Naive thymus-derived CD4-positive, alpha-beta T cell (primary cell): ENCODE measurements around the gene SSMEM1. TPM values are rescaled to one million over a fixed set of nuclear protein-coding genes. Genes with fewer than 3 reads are reported as not detected.
A peak's percentile ranks its signal among the peaks of the same experiment; 100 is the strongest.

ENCODE experiments used
- ATAC-seq: fragments of 150-1000 bp; cut with Tn5 transposase; 2 replicates; pipeline ENCODE4 v1.10.0; 2021; ENCODE audit warnings: mild to moderate bottlenecking, moderate library complexity
- CTCF ChIA-PET: fragments of 350-600 bp; sonication (Branson Sonifier 250); formaldehyde crosslinking; loops from one replicate; lab custom pipeline; 2021; ENCODE audit warnings: antibody characterized with exemption; lab: Charles Lee
- POLR2A ChIA-PET: fragments of 350-600 bp; sonication (Branson Sonifier 250); formaldehyde crosslinking; loops from one replicate; lab custom pipeline; 2021; ENCODE audit warnings: antibody characterized with exemption, inconsistent platforms; lab: Charles Lee
- DNase-seq, 9 donors: peaks; one replicate each; pipeline versions ENCODE4 v3.0.0 to v3.0.0-alpha.2; 2020 to 2022; ENCODE audit warnings: mixed read lengths in 1 of 9
- H3K27ac ChIP-seq: one replicate; pipeline ENCODE4 v1.7.0; 2013; ENCODE audit warnings: mild to moderate bottlenecking, low read depth, low read length, moderate library complexity
- H3K27me3 ChIP-seq, 2 donors: one replicate each; pipeline ENCODE4 v1.7.0; 2013; ENCODE audit warnings: low read length in 2 of 2, mild to moderate bottlenecking in 2 of 2, moderate library complexity in 2 of 2; ENCODE audit not compliant: control insufficient read depth in 2 of 2, insufficient read depth in 2 of 2
- H3K36me3 ChIP-seq, 3 experiments: 1 replicate in 2 of 3; 2 replicates in 1 of 3; pipeline ENCODE4 v1.7.0; 2013; ENCODE audit warnings: low read length in 3 of 3, mild to moderate bottlenecking in 3 of 3, moderate library complexity in 1 of 3; ENCODE audit not compliant: insufficient read depth in 3 of 3, control insufficient read depth in 2 of 3
- H3K4me1 ChIP-seq, 2 donors: one replicate each; pipeline ENCODE4 v1.7.0; 2013; ENCODE audit warnings: low read length in 2 of 2, mild to moderate bottlenecking in 2 of 2, moderate library complexity in 1 of 2; ENCODE audit not compliant: control insufficient read depth in 2 of 2, insufficient read depth in 2 of 2
- H3K4me3 ChIP-seq: 2 replicates; pipeline ENCODE4 v1.7.0; 2013; ENCODE audit warnings: mild to moderate bottlenecking, low read length
- H3K9me3 ChIP-seq, 3 experiments: 1 replicate in 2 of 3; 2 replicates in 1 of 3; pipeline ENCODE4 v1.7.0; 2013; ENCODE audit warnings: low read length in 3 of 3; ENCODE audit not compliant: control insufficient read depth in 2 of 3
- H3K27ac Mint-ChIP-seq, 9 donors: one replicate each; pipeline ENCODE4 v1.8.0; 2020 to 2022; ENCODE audit warnings: mixed read lengths in 9 of 9, mild to moderate bottlenecking in 8 of 9, moderate library complexity in 5 of 9, inconsistent platforms in 2 of 9
- H3K27me3 Mint-ChIP-seq, 5 donors: one replicate each; pipeline ENCODE4 v1.8.0; 2021 to 2022; ENCODE audit warnings: mixed read lengths in 5 of 5, mild to moderate bottlenecking in 1 of 5
- H3K36me3 Mint-ChIP-seq, 5 donors: one replicate each; pipeline ENCODE4 v1.8.0; 2020 to 2022; ENCODE audit warnings: mixed read lengths in 5 of 5, mild to moderate bottlenecking in 3 of 5, inconsistent platforms in 1 of 5
- H3K4me1 Mint-ChIP-seq, 7 donors: one replicate each; pipeline ENCODE4 v1.8.0; 2020 to 2022; ENCODE audit warnings: mixed read lengths in 7 of 7, mild to moderate bottlenecking in 3 of 7, inconsistent platforms in 1 of 7
- H3K4me3 Mint-ChIP-seq, 10 donors: one replicate each; pipeline ENCODE4 v1.8.0; 2020 to 2022; ENCODE audit warnings: mild to moderate bottlenecking in 10 of 10, mixed read lengths in 10 of 10, moderate library complexity in 6 of 10, inconsistent platforms in 2 of 10
- H3K9me3 Mint-ChIP-seq, 11 donors: one replicate each; pipeline ENCODE4 v1.8.0; 2020 to 2022; ENCODE audit warnings: mixed read lengths in 11 of 11, mild to moderate bottlenecking in 4 of 11, inconsistent platforms in 1 of 11, moderate library complexity in 1 of 11
- intact Hi-C, 2 donors: fragments of 100-400 bp; cut with micrococcal nuclease; formaldehyde crosslinking; loops; one replicate each; pipeline ENCODE4 v1.15.1; 2023
- polyA plus RNA-seq, 2 donors: library from polyadenylated mRNA; unstranded; fragments of 300-500 nt; fragmentation: Illumina TruSeq; gene quantifications; one replicate each; pipeline ENCODE4 v1.2.3, GENCODE V29; 2021
- total RNA-seq, 6 experiments: library from RNA in 5 of 6; stranded (reverse) in 5 of 6; gene quantifications; 1 replicate in 5 of 6; 2 replicates in 1 of 6; pipeline ENCODE4 v1.2.3 and lab custom pipeline; 2021 to 2026

SSMEM1 gene
- total and polyA plus RNA-seq, 7 experiments from 2014 or later, result not detected

- POLR2A ChIA-PET, result interaction anchor here (1.7 kb wide), 1 partner anchor 10 kb away, joined by 4 read pairs; the partner anchor contains the start of gene TMEM209
Observed at GRCh38 chr7:130216025-130216424, 8.4 kb downstream of the SSMEM1 start.

GRCh38 chr7:130216750-130217149 is 9.1 kb downstream of the SSMEM1 start:
- ChIA-PET POLR2A (interaction anchor here (0.7 to 1.7 kb wide), 2 partner anchors 11 to 150 kb away, joined by 3 to 4 read pairs; partner anchors contain the start of gene TMEM209), CTCF (interaction anchor here (0.7 kb wide), 1 partner anchor 398 kb away, joined by 3 read pairs; no protein-coding TSS in a partner anchor)
- Histone ChIP-seq H3K36me3 (no peaks in the 10 kb centered on the region), H3K27ac (no peak overlapping the region), H3K4me3 (no peak overlapping the region), H3K27me3 (peaks cover 0 to 2% of the 10 kb centered on the region in 2 donors), H3K4me1 (no peaks in the 10 kb centered on the region), H3K9me3 (no peaks in the 10 kb centered on the region)
- no peak for ATAC-seq
- no peak overlapping the region for H3K27ac Mint-ChIP-seq
- intact Hi-C loops, result no loop called here
- no peak overlapping the region for H3K4me3 Mint-ChIP-seq
- H3K9me3 Mint-ChIP-seq, result no peaks in the 10 kb centered on the region
- H3K27me3 Mint-ChIP-seq, result peaks cover 8 to 21% (median 17%) of the 10 kb centered on the region in 5 donors
- H3K4me1 Mint-ChIP-seq, result no peaks in the 10 kb centered on the region
- no peaks in the 10 kb centered on the region for H3K36me3 Mint-ChIP-seq
- no peak for DNase-seq

More at GRCh38 chr7:130216025-130216424, 8.4 kb downstream of the SSMEM1 start:
- peaks cover 0 to 2% of the 10 kb centered on the region in 2 donors for H3K27me3 ChIP-seq
- Mint-ChIP-seq H3K9me3 (no peaks in the 10 kb centered on the region), H3K27ac (no peak overlapping the region), H3K4me3 (no peak overlapping the region), H3K27me3 (peaks cover 9 to 19% (median 17%) of the 10 kb centered on the region in 5 donors), H3K4me1 (no peaks in the 10 kb centered on the region), H3K36me3 (no peaks in the 10 kb centered on the region)
- no peak for DNase-seq
- H3K9me3 ChIP-seq, result no peaks in the 10 kb centered on the region
- intact Hi-C loops, result no loop called here
- H3K36me3 ChIP-seq, result no peaks in the 10 kb centered on the region
- no peak overlapping the region for H3K27ac ChIP-seq
- ATAC-seq, result no peak
- no peak overlapping the region for H3K4me3 ChIP-seq
- CTCF ChIA-PET, result no interaction called here
- H3K4me1 ChIP-seq, result no peaks in the 10 kb centered on the region

- CTCF ChIA-PET, result no interaction called here
- Histone ChIP-seq H3K9me3 (no peaks in the 10 kb centered on the region), H3K27ac (no peak overlapping the region), H3K4me1 (no peaks in the 10 kb centered on the region), H3K36me3 (no peaks in the 10 kb centered on the region), H3K4me3 (no peak overlapping the region), H3K27me3 (no peaks in the 10 kb centered on the region)
- no peak for DNase-seq
- POLR2A ChIA-PET, result no interaction called here
- ATAC-seq, result no peak
- H3K4me3 Mint-ChIP-seq, result no peak overlapping the region
- peaks cover 4 to 13% (median 10%) of the 10 kb centered on the region in 5 donors for H3K27me3 Mint-ChIP-seq
- H3K27ac Mint-ChIP-seq, result peak overlapping the region in 1 of 9 donors; percentile 35
- H3K9me3 Mint-ChIP-seq, result no peaks in the 10 kb centered on the region
- no peaks in the 10 kb centered on the region for H3K36me3 Mint-ChIP-seq
- intact Hi-C loops, result no loop called here
- peaks cover 0 to 5% (median 0%) of the 10 kb centered on the region in 7 donors for H3K4me1 Mint-ChIP-seq
Observed at GRCh38 chr7:130218806-130219620, 11.4 kb downstream of the SSMEM1 start.

- peaks cover 0 to 12% (median 7%) of the 10 kb centered on the region in 5 donors for H3K27me3 Mint-ChIP-seq
- Histone ChIP-seq H3K4me3 (no peak overlapping the region), H3K4me1 (no peaks in the 10 kb centered on the region), H3K36me3 (no peaks in the 10 kb centered on the region), H3K9me3 (no peaks in the 10 kb centered on the region), H3K27ac (no peak overlapping the region), H3K27me3 (no peaks in the 10 kb centered on the region)
- no peak for ATAC-seq
- H3K36me3 Mint-ChIP-seq, result no peaks in the 10 kb centered on the region
- DNase-seq, result no peak
- CTCF ChIA-PET, result no interaction called here
- no peak overlapping the region for H3K4me3 Mint-ChIP-seq
- POLR2A ChIA-PET, result no interaction called here
- intact Hi-C loops, result no loop called here
- peaks cover 0 to 8% (median 0%) of the 10 kb centered on the region in 7 donors for H3K4me1 Mint-ChIP-seq
- no peak overlapping the region for H3K27ac Mint-ChIP-seq
- H3K9me3 Mint-ChIP-seq, result no peaks in the 10 kb centered on the region
Observed at GRCh38 chr7:130219871-130220270, 12.2 kb downstream of the SSMEM1 start.

GRCh38 chr7:130221746-130222145 is 14.1 kb downstream of the SSMEM1 start:
- Mint-ChIP-seq H3K9me3 (no peaks in the 10 kb centered on the region), H3K36me3 (no peaks in the 10 kb centered on the region), H3K27ac (no peak overlapping the region), H3K4me3 (no peak overlapping the region), H3K27me3 (peaks cover 0 to 9% (median 5%) of the 10 kb centered on the region in 5 donors), H3K4me1 (peaks cover 0 to 8% (median 0%) of the 10 kb centered on the region in 7 donors)
- ChIA-PET CTCF (no interaction called here), POLR2A (interaction anchor here (0.7 kb wide), 1 partner anchor 464 kb away, joined by 5 read pairs; the partner anchor contains the start of gene TSGA13)
- DNase-seq (no peak), ATAC-seq (no peak)
- Histone ChIP-seq H3K27ac (no peak overlapping the region), H3K36me3 (no peaks in the 10 kb centered on the region), H3K4me3 (no peak overlapping the region), H3K27me3 (no peaks in the 10 kb centered on the region), H3K4me1 (no peaks in the 10 kb centered on the region), H3K9me3 (no peaks in the 10 kb centered on the region)
- intact Hi-C loops, result no loop called here

GRCh38 chr7:130223646-130224045 is 16.0 kb downstream of the SSMEM1 start:
- Mint-ChIP-seq H3K27me3 (peaks cover 0 to 9% (median 4%) of the 10 kb centered on the region in 5 donors), H3K4me3 (no peak overlapping the region), H3K36me3 (no peaks in the 10 kb centered on the region), H3K4me1 (peaks cover 0 to 8% (median 0%) of the 10 kb centered on the region in 7 donors), H3K9me3 (no peaks in the 10 kb centered on the region), H3K27ac (no peak overlapping the region)
- ChIA-PET POLR2A (no interaction called here), CTCF (no interaction called here)
- no peaks in the 10 kb centered on the region for H3K4me1 ChIP-seq
- H3K9me3 ChIP-seq, result no peaks in the 10 kb centered on the region
- H3K27me3 ChIP-seq, result no peaks in the 10 kb centered on the region
- H3K4me3 ChIP-seq, result no peak overlapping the region
- no peaks in the 10 kb centered on the region for H3K36me3 ChIP-seq
- DNase-seq, result no peak
- ATAC-seq, result no peak
- intact Hi-C loops, result no loop called here
- H3K27ac ChIP-seq, result no peak overlapping the region
